Thyroid gland (tissue), 4 donors: ENCODE measurements around the gene TMEM233.
A peak's percentile ranks its signal among the peaks of the same experiment; 100 is the strongest.

Source experiments
- CTCF ChIP-seq, 6 experiments: fragments of 200-600 bp in 3 of 6; fragments of 450-650 bp in 3 of 6; sonication (generic) in 3 of 6; IDR thresholded peaks; one replicate each; pipeline ENCODE4 v1.5.1; 2016 to 2019; ENCODE audit warnings: antibody characterized with exemption in 6 of 6, mild to moderate bottlenecking in 2 of 6, inconsistent platforms in 1 of 6, moderate library complexity in 1 of 6
- POLR2A ChIP-seq, 2 donors: fragments of 450-650 bp; IDR thresholded peaks; one replicate each; pipeline ENCODE4 v1.6.1; 2017; ENCODE audit warnings: antibody characterized with exemption in 2 of 2, mild to moderate bottlenecking in 2 of 2, moderate library complexity in 1 of 2

GRCh38 chr12:119613319-119613936 is 19.9 kb downstream of the TMEM233 start:
- TF ChIP-seq CTCF (IDR thresholded peaks at IDR 0.05) (no peak), POLR2A (IDR thresholded peaks at IDR 0.05) (peak in 1 of 2 donors; percentile 64)
